Endothelial cell of umbilical vein (primary cell): Measurements from ENCODE around the gene MCTP2. TPM values are rescaled to one million over a fixed set of nuclear protein-coding genes. Genes with fewer than 3 reads are reported as not detected.

Experiments used
- BruUV-seq: library from RNA; stranded (reverse); fragments of 400-500 nt; replicated peaks from 2 replicates; lab custom pipeline; 2021; lab: Mats Ljungman, UMichigan
- CTCF ChIA-PET: fragments of 300-600, 350-600 bp; sonication (Branson Sonifier 250); formaldehyde crosslinking; loops from one replicate; lab custom pipeline; 2021; ENCODE audit warnings: antibody characterized with exemption, inconsistent platforms; lab: Charles Lee
- POLR2A ChIA-PET: fragments of 300-600, 350-600 bp; sonication (Branson Sonifier 250); formaldehyde crosslinking; loops from one replicate; lab custom pipeline; 2021; ENCODE audit warnings: antibody characterized with exemption, inconsistent platforms; lab: Charles Lee
- DNase-seq: peaks from one replicate; pipeline ENCODE4 v3.0.0-alpha.2; 2011; ENCODE audit warnings: low read depth, low spot score
- FAIRE-seq: peaks from 2 replicates; lab custom pipeline; 2011; peaks lifted over from hg19 to GRCh38; lab: Jason Lieb, UNC
- H2AFZ ChIP-seq: 2 replicates; pipeline ENCODE4 v1.6.0; 2012; ENCODE audit warnings: low read depth, low read length, control low read depth, inconsistent platforms
- H3K27ac ChIP-seq: 2 replicates; pipeline ENCODE4 v1.5.1; 2011; ENCODE audit warnings: low read depth, mild to moderate bottlenecking, control low read depth, low read length, moderate library complexity; ENCODE audit not compliant: insufficient read depth
- H3K27me3 ChIP-seq, 2 experiments: 2 replicates each; pipeline versions ENCODE4 v1.6.0 to v1.6.1; 2011; ENCODE audit warnings: low read length in 2 of 2, mixed read lengths in 1 of 2; ENCODE audit not compliant: control insufficient read depth in 2 of 2, insufficient read depth in 2 of 2
- H3K36me3 ChIP-seq, 2 experiments: 2 replicates in 1 of 2; 3 replicates in 1 of 2; pipeline ENCODE4 v1.5.1; 2011; ENCODE audit warnings: low read length in 2 of 2, mild to moderate bottlenecking in 1 of 2, moderate library complexity in 1 of 2; ENCODE audit not compliant: control insufficient read depth in 2 of 2, insufficient read depth in 2 of 2; ENCODE audit errors: extremely low read depth in 1 of 2
- H3K4me1 ChIP-seq: 3 replicates; pipeline ENCODE4 v1.5.1; 2011; ENCODE audit warnings: mild to moderate bottlenecking, low read length; ENCODE audit not compliant: control insufficient read depth, insufficient read depth; ENCODE audit errors: extremely low read depth
- H3K4me2 ChIP-seq: 2 replicates; pipeline ENCODE4 v1.6.1; 2011; ENCODE audit warnings: low read length, control low read depth, mixed read lengths; ENCODE audit not compliant: insufficient read depth
- H3K4me3 ChIP-seq, 3 experiments: fragments of 200-600 bp in 1 of 3; sonication (generic), shearing (Covaris generic) in 1 of 3; replicated peaks in 1 of 3; 2 replicates each; pipeline ENCODE4 v1.5.1; 2011 to 2016; ENCODE audit warnings: control low read depth in 3 of 3, low read length in 3 of 3, mild to moderate bottlenecking in 2 of 3, inconsistent platforms in 1 of 3, low read depth in 1 of 3, moderate library complexity in 1 of 3; ENCODE audit not compliant: insufficient read depth in 1 of 3
- H3K79me2 ChIP-seq: 2 replicates; pipeline ENCODE4 v1.6.0; 2012; ENCODE audit warnings: low read length, inconsistent platforms; ENCODE audit not compliant: control insufficient read depth, insufficient read depth
- H3K9ac ChIP-seq: replicated peaks from 2 replicates; pipeline ENCODE3; 2011; ENCODE audit warnings: low read length, control low read depth; ENCODE audit not compliant: insufficient read depth; ENCODE audit errors: extremely low read depth
- H3K9me1 ChIP-seq: replicated peaks from 3 replicates; pipeline ENCODE4 v1.6.0; 2011; ENCODE audit warnings: mild to moderate bottlenecking, low read length; ENCODE audit not compliant: control insufficient read depth, insufficient read depth; ENCODE audit errors: extremely low read depth
- H3K9me3 ChIP-seq: replicated peaks from 2 replicates; pipeline ENCODE4 v1.5.1; 2012; ENCODE audit warnings: low read length, inconsistent platforms; ENCODE audit not compliant: control insufficient read depth, insufficient read depth
- H4K20me1 ChIP-seq: replicated peaks from 2 replicates; pipeline ENCODE3; 2011; ENCODE audit warnings: mild to moderate bottlenecking, low read length; ENCODE audit not compliant: control insufficient read depth, insufficient read depth; ENCODE audit errors: extremely low read depth
- EZH2 ChIP-seq: IDR thresholded peaks from 2 replicates; pipeline ENCODE4 v1.6.1; 2012; ENCODE audit warnings: borderline replicate concordance, low read depth, mild to moderate bottlenecking, moderate library complexity, low read length, inconsistent platforms; ENCODE audit not compliant: severe bottlenecking
- FOS ChIP-seq: IDR thresholded peaks from 2 replicates; pipeline ENCODE4 v1.6.1; 2011; ENCODE audit warnings: mild to moderate bottlenecking, low read length, moderate library complexity, borderline replicate concordance; ENCODE audit not compliant: insufficient read depth
- GATA2 ChIP-seq: IDR thresholded peaks from 2 replicates; pipeline ENCODE4 v1.7.0; 2011; ENCODE audit warnings: low read depth, mild to moderate bottlenecking, moderate library complexity, mixed read lengths, low read length; ENCODE audit not compliant: insufficient read length, insufficient read depth
- JUN ChIP-seq: IDR thresholded peaks from 2 replicates; pipeline ENCODE4 v1.6.1; 2011; ENCODE audit warnings: borderline replicate concordance, low read depth; ENCODE audit not compliant: insufficient read length, insufficient read depth
- MAX ChIP-seq: IDR thresholded peaks from 2 replicates; pipeline ENCODE4 v1.6.1; 2011; ENCODE audit not compliant: insufficient read depth, insufficient read length
- MYC ChIP-seq: IDR thresholded peaks from one replicate; pipeline ENCODE4 v1.6.1; 2011; ENCODE audit warnings: mild to moderate bottlenecking, low read depth, low read length
- POLR2A ChIP-seq: IDR thresholded peaks from 2 replicates; pipeline ENCODE4 v1.6.1; 2012; ENCODE audit warnings: low read depth, mild to moderate bottlenecking, control low read depth, low read length
- POLR2AphosphoS5 ChIP-seq: IDR thresholded peaks from 2 replicates; pipeline ENCODE4 v1.6.1; 2012; ENCODE audit warnings: low read depth, mild to moderate bottlenecking, control low read depth, low read length, moderate library complexity; ENCODE audit not compliant: insufficient read depth
- dilution Hi-C: fragments of 300-500 bp; cut with MboI; formaldehyde crosslinking; loops from one replicate; pipeline ENCODE4 v1.15.0; 2019; ENCODE audit warnings: low sequenced_read_pairs; ENCODE audit not compliant: extremely low pct_ligation_motif_present
- intact Hi-C: fragments of 100-400 bp; cut with micrococcal nuclease; formaldehyde crosslinking; loops from one replicate; pipeline ENCODE4 v1.10.0; 2022
- polyA plus RNA-seq, 4 experiments: library from polyadenylated mRNA; depleted of rRNA in 3 of 4; stranded (reverse) in 3 of 4; unstranded in 1 of 4; fragments of >200 nt; gene quantifications; 2 replicates each; pipeline versions ENCODE4 v1.2.1 to v1.2.3, GENCODE V29; 2011 to 2012; ENCODE audit warnings: missing spikeins in 1 of 4
- total RNA-seq: library from RNA; stranded (reverse); gene quantifications from 2 replicates; pipeline ENCODE4 v1.2.3, GENCODE V29; 2021
- TF ChIP-seq, protein P1 (sequence below), 2 donors: IDR thresholded peaks; 1 replicate in 1 of 2; 2 replicates in 1 of 2; pipeline ENCODE4 v1.5.1; 2011; ENCODE audit warnings: low read length in 2 of 2, mild to moderate bottlenecking in 2 of 2, moderate library complexity in 2 of 2, control low read depth in 1 of 2, inconsistent platforms in 1 of 2, low read depth in 1 of 2; ENCODE audit not compliant: insufficient read depth in 1 of 2; ENCODE audit errors: extremely low read depth in 1 of 2

Gene MCTP2
- total and polyA plus RNA-seq, 2 donors (not counting 3 experiments of a cell fraction or from before 2014, with no cell fraction given), result 0.01 to 0.75 TPM

- H3K4me1 ChIP-seq, result no peaks in the 10 kb centered on the region
- H4K20me1 ChIP-seq, result no peaks in the 10 kb centered on the region
- CTCF ChIA-PET, result interaction anchor here (1.6 kb wide), 1 partner anchor 27 kb away, joined by 3 read pairs; no protein-coding TSS in a partner anchor
- H3K27me3 ChIP-seq, result no peaks in the 10 kb centered on the region
- no peaks in the 10 kb centered on the region for H3K9me1 ChIP-seq
- BruUV-seq, result no TSS peak
- H3K9ac ChIP-seq, result no peak overlapping the region
- H3K4me3 ChIP-seq, result no peak overlapping the region
- FAIRE-seq, result no peak
- no peaks in the 10 kb centered on the region for H3K9me3 ChIP-seq
- TF ChIP-seq JUN, result no peak
- no peak for TF ChIP-seq FOS
- TF ChIP-seq EZH2, result no peak
- TF ChIP-seq POLR2A, result no peak
- no peak for TF ChIP-seq POLR2AphosphoS5
- no peak for TF ChIP-seq MYC
- H3K36me3 ChIP-seq, result no peaks in the 10 kb centered on the region
- no peak overlapping the region for H2AFZ ChIP-seq
- no peaks in the 10 kb centered on the region for H3K79me2 ChIP-seq
- intact Hi-C loops (no loop called here), dilution Hi-C loops (no loop called here)
- DNase-seq, result no peak
- no peak overlapping the region for H3K27ac ChIP-seq
- no peak overlapping the region for H3K4me2 ChIP-seq
- POLR2A ChIA-PET, result no interaction called here
Measured at GRCh38 chr15:94296717-94297116, 65.4 kb downstream of the MCTP2 start.

GRCh38 chr15:94297558-94297957, 66.2 kb downstream of the MCTP2 start:
- Histone ChIP-seq H2AFZ (no peak overlapping the region), H3K27me3 (no peaks in the 10 kb centered on the region), H3K79me2 (no peaks in the 10 kb centered on the region), H3K4me1 (no peaks in the 10 kb centered on the region), H3K27ac (no peak overlapping the region), H3K36me3 (no peaks in the 10 kb centered on the region), H3K9me3 (no peaks in the 10 kb centered on the region), H3K9ac (no peak overlapping the region), H3K4me3 (no peak overlapping the region), H3K9me1 (no peaks in the 10 kb centered on the region), H4K20me1 (no peaks in the 10 kb centered on the region), H3K4me2 (no peak overlapping the region)
- CTCF ChIA-PET, result no interaction called here
- POLR2A ChIA-PET, result no interaction called here
- intact Hi-C loops, result no loop called here
- BruUV-seq, result no TSS peak
- TF ChIP-seq MAX, result no peak
- TF ChIP-seq JUN, result no peak
- TF ChIP-seq GATA2, result no peak
- TF ChIP-seq EZH2, result no peak
- TF ChIP-seq POLR2A, result no peak
- TF ChIP-seq POLR2AphosphoS5, result no peak
- TF ChIP-seq, protein P1, sequence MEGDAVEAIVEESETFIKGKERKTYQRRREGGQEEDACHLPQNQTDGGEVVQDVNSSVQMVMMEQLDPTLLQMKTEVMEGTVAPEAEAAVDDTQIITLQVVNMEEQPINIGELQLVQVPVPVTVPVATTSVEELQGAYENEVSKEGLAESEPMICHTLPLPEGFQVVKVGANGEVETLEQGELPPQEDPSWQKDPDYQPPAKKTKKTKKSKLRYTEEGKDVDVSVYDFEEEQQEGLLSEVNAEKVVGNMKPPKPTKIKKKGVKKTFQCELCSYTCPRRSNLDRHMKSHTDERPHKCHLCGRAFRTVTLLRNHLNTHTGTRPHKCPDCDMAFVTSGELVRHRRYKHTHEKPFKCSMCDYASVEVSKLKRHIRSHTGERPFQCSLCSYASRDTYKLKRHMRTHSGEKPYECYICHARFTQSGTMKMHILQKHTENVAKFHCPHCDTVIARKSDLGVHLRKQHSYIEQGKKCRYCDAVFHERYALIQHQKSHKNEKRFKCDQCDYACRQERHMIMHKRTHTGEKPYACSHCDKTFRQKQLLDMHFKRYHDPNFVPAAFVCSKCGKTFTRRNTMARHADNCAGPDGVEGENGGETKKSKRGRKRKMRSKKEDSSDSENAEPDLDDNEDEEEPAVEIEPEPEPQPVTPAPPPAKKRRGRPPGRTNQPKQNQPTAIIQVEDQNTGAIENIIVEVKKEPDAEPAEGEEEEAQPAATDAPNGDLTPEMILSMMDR (IDR thresholded peaks at IDR 0.05; ENCODE audit: extremely low read depth in 1 of 2, insufficient read depth in 1 of 2, low read depth in 1 of 2, low read length in 2 of 2), result no peak
- no peak for TF ChIP-seq MYC
- TF ChIP-seq FOS, result no peak
- dilution Hi-C loops, result no loop called here
- FAIRE-seq (no peak), DNase-seq (no peak)
